GM15510 (cell line): ENCODE results near the gene ZFR.

Experiments
- POLR2A ChIP-seq: IDR thresholded peaks from 3 replicates; pipeline ENCODE4 v1.6.1; 2011; ENCODE audit warnings: borderline replicate concordance; ENCODE audit not compliant: insufficient read length; ENCODE audit errors: extremely low read depth

The ZFR gene

GRCh38 chr5:32330126-32330971 lies 114.2 kb downstream of the ZFR start:
- TF ChIP-seq POLR2A, result no peak

GRCh38 chr5:32329395-32329834 lies 115.1 kb downstream of the ZFR start:
- TF ChIP-seq POLR2A, result no peak

- no peak for TF ChIP-seq POLR2A
Observed at GRCh38 chr5:32326216-32326772, 118.2 kb downstream of the ZFR start.

- TF ChIP-seq POLR2A, result no peak
Observed at GRCh38 chr5:32325616-32326015, 118.9 kb downstream of the ZFR start.

GRCh38 chr5:32325062-32325461 lies 119.5 kb downstream of the ZFR start:
- no peak for TF ChIP-seq POLR2A

- no peak for TF ChIP-seq POLR2A
Observed at GRCh38 chr5:32323741-32324140, 120.8 kb downstream of the ZFR start.

GRCh38 chr5:32322882-32323281 lies 121.7 kb downstream of the ZFR start:
- no peak for TF ChIP-seq POLR2A

GRCh38 chr5:32320576-32320975 lies 124.0 kb downstream of the ZFR start:
- no peak for TF ChIP-seq POLR2A

GRCh38 chr5:32319926-32320543 lies 124.5 kb downstream of the ZFR start:
- no peak for TF ChIP-seq POLR2A

GRCh38 chr5:32319392-32319791 lies 125.1 kb downstream of the ZFR start:
- TF ChIP-seq POLR2A, result no peak

GRCh38 chr5:32317041-32317440 lies 127.5 kb downstream of the ZFR start:
- no peak for TF ChIP-seq POLR2A

GRCh38 chr5:32315221-32316014 lies 129.1 kb downstream of the ZFR start:
- no peak for TF ChIP-seq POLR2A

GRCh38 chr5:32314658-32315057 lies 129.9 kb downstream of the ZFR start:
- TF ChIP-seq POLR2A, result no peak

GRCh38 chr5:32312595-32313332 lies 131.8 kb downstream of the ZFR start, which contains the start of gene MTMR12:
Gene MTMR12, minus strand, starts transcription at chr5:32312939. Its CDS starts 101 bp downstream, at chr5:32312838.
- peak; percentile 91 for TF ChIP-seq POLR2A
